Amniotic epithelial cell (primary cell): ENCODE results near the gene TUFM.
"Not testable (repeated sequence)": the region's sequence is repeated elsewhere in the genome, so short reads cannot be mapped to it uniquely, and the experiment has no call there.

Experiments
- DNase-seq: peaks from one replicate; pipeline ENCODE4 v3.0.0-alpha.2; 2010; ENCODE audit warnings: low read depth

The TUFM gene

GRCh38 chr16:28838558-28838918, 7.6 kb downstream of the TUFM start:
- DNase-seq, result no peak

- DNase-seq, result no peak
Measured at GRCh38 chr16:28837672-28838557, 8.2 kb downstream of the TUFM start.

- no peak for DNase-seq
Measured at GRCh38 chr16:28836761-28837064, 9.4 kb downstream of the TUFM start.

GRCh38 chr16:28835864-28836760, 10.0 kb downstream of the TUFM start:
- no peak for DNase-seq

- DNase-seq, result no peak
Measured at GRCh38 chr16:28834873-28835863, 11.0 kb downstream of the TUFM start.

GRCh38 chr16:28834349-28834748, 11.8 kb downstream of the TUFM start:
- no peak for DNase-seq

- DNase-seq, result no peak
Measured at GRCh38 chr16:28830531-28830930, 15.6 kb downstream of the TUFM start.

GRCh38 chr16:28829747-28830146, 16.4 kb downstream of the TUFM start:
- DNase-seq, result no peak

GRCh38 chr16:28826141-28826540, 20.0 kb downstream of the TUFM start:
- no peak for DNase-seq

- no peak for DNase-seq
Measured at GRCh38 chr16:28824717-28824973, 21.5 kb downstream of the TUFM start.

- peak; percentile 97 for DNase-seq
Measured at GRCh38 chr16:28823873-28824716, 22.1 kb downstream of the TUFM start.

- no peak for DNase-seq
Measured at GRCh38 chr16:28823291-28823872, 22.8 kb downstream of the TUFM start.

GRCh38 chr16:28822520-28823290, 23.4 kb downstream of the TUFM start, which contains the start of gene ATXN2L:
TSS of gene ATXN2L (plus strand) at chr16:28822999. CDS start at chr16:28823260, 261 bp downstream.
- peak; percentile 96 for DNase-seq

GRCh38 chr16:28821874-28822519, 24.2 kb downstream of the TUFM start:
- no peak for DNase-seq

GRCh38 chr16:28820546-28820945, 25.6 kb downstream of the TUFM start:
- DNase-seq, result not testable (repeated sequence)

GRCh38 chr16:28820016-28820415, 26.1 kb downstream of the TUFM start:
- DNase-seq, result no peak

- not testable (repeated sequence) for DNase-seq
Measured at GRCh38 chr16:28807445-28808120, 38.6 kb downstream of the TUFM start.

- DNase-seq, result peak; percentile 45
Measured at GRCh38 chr16:28802235-28803019, 43.7 kb downstream of the TUFM start.
